Right lobe of liver (tissue), 6 donors: ENCODE results near the gene RSBN1. TPM values are rescaled to one million over a fixed set of nuclear protein-coding genes. Genes with fewer than 3 reads are reported as not detected.

Experiments used
- ATAC-seq, 4 donors: fragments of 200-7000 bp; cut with Tn5 transposase; one replicate each; pipeline ENCODE4 v1.9.1; 2020; ENCODE audit warnings: mild to moderate bottlenecking in 4 of 4, moderate library complexity in 4 of 4
- DNase-seq, 3 donors: peaks; one replicate each; pipeline ENCODE4 v3.0.0-alpha.2; 2020
- H3K27ac ChIP-seq, 3 donors: fragments of 200-600 bp; one replicate each; pipeline ENCODE4 v1.8.0; 2022
- H3K27me3 ChIP-seq, 2 donors: fragments of 200-600 bp; one replicate each; pipeline ENCODE4 v1.8.0; 2022
- H3K36me3 ChIP-seq, 4 donors: fragments of 200-600 bp; sonication (generic) in 1 of 4; one replicate each; pipeline versions ENCODE4 v1.5.1 to v1.8.0; 2017 to 2022; ENCODE audit warnings: control low read depth in 1 of 4
- H3K4me1 ChIP-seq, 4 donors: fragments of 200-600 bp; sonication (generic) in 1 of 4; one replicate each; pipeline versions ENCODE4 v1.5.1 to v1.8.0; 2017 to 2022; ENCODE audit warnings: control low read depth in 1 of 4
- H3K4me3 ChIP-seq, 3 donors: fragments of 200-600 bp; one replicate each; pipeline ENCODE4 v1.8.0; 2022
- H3K9me3 ChIP-seq, 4 donors: fragments of 200-600 bp; sonication (generic) in 1 of 4; one replicate each; pipeline versions ENCODE4 v1.5.1 to v1.8.0; 2017 to 2022; ENCODE audit warnings: control low read depth in 1 of 4
- CTCF ChIP-seq, 4 donors: fragments of 200-600 bp in 3 of 4; fragments of 450-650 bp in 1 of 4; IDR thresholded peaks; one replicate each; pipeline versions ENCODE4 v1.5.1 to v1.8.0; 2016 to 2022; ENCODE audit warnings: antibody characterized with exemption in 4 of 4, mild to moderate bottlenecking in 2 of 4
- POLR2A ChIP-seq: fragments of 450-650 bp; IDR thresholded peaks from one replicate; pipeline ENCODE4 v1.6.1; 2017; ENCODE audit warnings: antibody characterized with exemption, mild to moderate bottlenecking
- WGBS: methylation state at CpG from one replicate; pipeline ENCODE4 v1.1.6; 2018; ENCODE audit warnings: low coverage, low lambda C conversion rate; ENCODE audit not compliant: insufficient coverage; ENCODE audit errors: missing lambda C conversion rate; 5-methylcytosine and 5-hydroxymethylcytosine counted together
- intact Hi-C, 2 donors: fragments of 100-400 bp; cut with DNase I; formaldehyde crosslinking; loops; one replicate each; pipeline versions ENCODE4 v1.11.2 to v1.14.1; 2022
- total RNA-seq, 6 experiments: library from RNA; depleted of rRNA in 2 of 6; stranded (reverse); fragments of >200 nt in 2 of 6; fragmentation: NEBNext Ultra II Directional in 3 of 6; extraction: Animal tissue kit (Norgen Biotek cat#: 25700) in 3 of 6; gene quantifications; one replicate each; pipeline versions ENCODE4 v1.1.0 to v1.2.4, GENCODE V29; 2016 to 2023
- donor health status: DM: no; HTN: yes; CAD: no.
- donor health status: DM: no; HTN: no; CAD: no.
- donor health status: DM: no; HTN: no; CAD: no.
- donor health status: DM: no; HTN: yes; CAD: no.
- donor health status: DM: no; HTN: yes; CAD: no.

RSBN1 gene
- total RNA-seq, 6 experiments from 2014 or later: 4.1 to 5.9 (median 5.0) TPM

GRCh38 chr1:113805256-113805531, 7.1 kb downstream of the RSBN1 start:
- no peak for TF ChIP-seq POLR2A
- no peak for TF ChIP-seq CTCF (IDR thresholded peaks at IDR 0.05)
- Histone ChIP-seq H3K36me3 (no peaks in the 10 kb centered on the region), H3K4me1 (peaks cover 0 to 28% (median 10%) of the 10 kb centered on the region in 4 donors), H3K27ac (peak overlapping the region in 1 of 3 donors; percentile 38), H3K27me3 (no peaks in the 10 kb centered on the region), H3K9me3 (no peaks in the 10 kb centered on the region), H3K4me3 (no peak overlapping the region)
- 93% methylated on average over 6 of the region's 6 CpGs for WGBS
- no peak for DNase-seq
- no peak for ATAC-seq
- intact Hi-C loops: no loop called here

DNA sequence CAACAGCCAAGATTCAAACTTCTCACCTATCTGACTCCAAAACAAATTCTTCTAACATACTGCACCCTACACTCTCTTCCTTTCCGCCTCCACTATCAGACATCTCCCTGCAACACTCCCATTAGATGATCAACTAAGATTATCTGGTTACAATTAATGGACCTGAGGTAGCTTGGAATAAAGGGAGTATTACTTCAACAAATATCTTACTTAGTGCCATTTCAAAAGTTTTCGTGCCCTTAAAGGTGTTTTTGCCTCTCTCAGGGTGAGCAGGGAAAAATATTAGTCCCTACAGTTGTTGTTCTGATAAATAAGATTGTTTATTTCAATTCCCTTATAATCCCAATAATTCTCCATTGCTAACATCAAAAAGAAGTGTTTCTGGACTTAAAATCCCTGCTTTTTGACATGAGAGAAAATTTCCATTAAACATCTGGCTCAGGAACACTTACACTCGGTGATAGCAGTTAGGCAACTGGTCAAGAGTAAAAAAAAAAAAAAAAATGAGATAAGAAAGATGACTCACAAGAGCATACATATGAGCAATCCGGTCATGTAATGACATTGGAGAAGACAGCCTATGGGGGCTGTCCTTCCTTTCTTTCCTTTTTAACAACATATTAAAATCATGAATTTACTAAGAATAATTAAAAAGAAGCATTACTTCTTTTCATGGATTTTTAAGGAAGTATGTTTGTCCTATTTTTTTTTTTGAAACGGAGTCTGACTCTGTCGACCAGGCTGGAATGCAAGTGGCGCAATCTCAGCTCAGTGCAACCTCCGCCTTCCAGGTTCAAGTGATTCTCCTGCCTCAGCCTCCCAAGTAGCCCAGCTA, 7.6 kb downstream of the RSBN1 start:
- Histone ChIP-seq H3K9me3 (no peaks in the 10 kb centered on the region), H3K4me3 (no peak overlapping the region), H3K27me3 (no peaks in the 10 kb centered on the region), H3K36me3 (no peaks in the 10 kb centered on the region), H3K27ac (peak overlapping the region in 1 of 3 donors; percentile 38), H3K4me1 (peaks cover 0 to 28% (median 7%) of the 10 kb centered on the region in 4 donors)
- 39% methylated on average over 7 of the region's 8 CpGs for WGBS
- intact Hi-C loops: no loop called here
- peak; percentile 84 to 97 (median 90) for ATAC-seq
- TF ChIP-seq CTCF (IDR thresholded peaks at IDR 0.05) (no peak), POLR2A (no peak)
- DNase-seq: no peak

- TF ChIP-seq CTCF (IDR thresholded peaks at IDR 0.05): no peak
- no peak for TF ChIP-seq POLR2A
- Histone ChIP-seq H3K27me3 (no peaks in the 10 kb centered on the region), H3K9me3 (no peaks in the 10 kb centered on the region), H3K36me3 (peaks cover 0 to 5% (median 0%) of the 10 kb centered on the region in 4 donors), H3K4me1 (peaks cover 0 to 17% (median 3%) of the 10 kb centered on the region in 4 donors), H3K27ac (no peak overlapping the region), H3K4me3 (no peak overlapping the region)
- no peak for ATAC-seq
- WGBS: 94% methylated on average over 3 of the region's 3 CpGs
- no peak for DNase-seq
- intact Hi-C loops: no loop called here
These were observed 9.8 kb downstream of the RSBN1 start for GRCh38 chr1:113802367-113803007.

GRCh38 chr1:113800487-113800886, 11.8 kb downstream of the RSBN1 start:
- H3K36me3 ChIP-seq: peaks cover 0 to 15% (median 5%) of the 10 kb centered on the region in 4 donors
- TF ChIP-seq CTCF (IDR thresholded peaks at IDR 0.05) (no peak), POLR2A (no peak)
- no peak overlapping the region for H3K27ac ChIP-seq
- DNase-seq (no peak), ATAC-seq (no peak)
- intact Hi-C loops: no loop called here
- H3K4me1 ChIP-seq: peaks cover 0 to 17% (median 3%) of the 10 kb centered on the region in 4 donors
- H3K9me3 ChIP-seq: no peaks in the 10 kb centered on the region
- no peak overlapping the region for H3K4me3 ChIP-seq
- WGBS: 80% methylated on average over 3 of the region's 3 CpGs
- no peaks in the 10 kb centered on the region for H3K27me3 ChIP-seq
